ENCODE data around the gene ACOXL. TPM values are rescaled to one million over a fixed set of nuclear protein-coding genes. Genes with fewer than 3 reads are reported as not detected.
A peak's percentile ranks its signal among the peaks of the same experiment; 100 is the strongest.

Gene ACOXL
- total and polyA plus RNA-seq, 9 of the 15 experiments (the other 6 are each of a cell fraction or from before 2014, with no cell fraction given) = 0.31 to 0.56 TPM; not detected in 7

GRCh38 chr2:110716959-110717645 is 15.3 kb upstream of the ACOXL start:
- Histone ChIP-seq H3K4me3 (no peak overlapping the region), H3K4me2 (ENCODE audit: insufficient read depth, low read length) (no peak overlapping the region), H3K36me3 (ENCODE audit: control insufficient read depth, insufficient read depth, low read length) (no peaks in the 10 kb centered on the region), H3K27ac (ENCODE audit: extremely low read depth, low read depth, low read length) (no peak overlapping the region), H3K9ac (ENCODE audit: insufficient read depth in 1 of 2, low read depth in 2 of 2, low read length in 2 of 2) (no peak overlapping the region), H3K4me1 (replicated peaks in 1 of 2; ENCODE audit: control insufficient read depth in 2 of 2, insufficient read depth in 2 of 2, low read length in 2 of 2) (peaks cover 0 to 4% of the 10 kb centered on the region in 2 experiments; a peak in 2 of 5 replicates), H4K20me1 (replicated peaks; ENCODE audit: control insufficient read depth, insufficient read depth, low read length) (no peaks in the 10 kb centered on the region), H3K79me2 (ENCODE audit: control insufficient read depth, insufficient read depth, low read length) (no peaks in the 10 kb centered on the region), H3K27me3 (ENCODE audit: control insufficient read depth in 2 of 2, insufficient read depth in 2 of 2, low read length in 2 of 2) (peaks cover 10 to 17% of the 10 kb centered on the region in 2 experiments), H3K9me3 (replicated peaks; ENCODE audit: control insufficient read depth, insufficient read depth, low read depth, low read length) (no peaks in the 10 kb centered on the region), H3K9me1 (ENCODE audit: control insufficient read depth, insufficient read depth, low read length) (no peaks in the 10 kb centered on the region), H2AFZ (ENCODE audit: low read depth, low read length) (no peak overlapping the region)
- WGBS (ENCODE audit: insufficient coverage, low coverage, missing lambda C conversion rate) = 7% methylated on average over 3 of the region's 3 CpGs
- in situ Hi-C loops (cut with MboI) = no loop called here
- intact Hi-C loops (cut with micrococcal nuclease) = no loop called here
- TF ChIP-seq TCF3 (CRISPR knock-in tag; IDR thresholded peaks at IDR 0.05) = 0 out of 2 replicates have a peak, but pooled peaks have one; percentile 6
- TF ChIP-seq HIVEP1 (CRISPR knock-in tag; IDR thresholded peaks at IDR 0.05) = no peak
- no peak for TF ChIP-seq ZBTB43 (CRISPR knock-in tag; IDR thresholded peaks at IDR 0.05)
- peak; percentile 56 for TF ChIP-seq FOSL1 (tag; conservative IDR thresholded peaks at IDR 0.05)
- 0 out of 2 replicates have a peak, but pooled peaks have one; percentile 30 for TF ChIP-seq MTA2 (IDR thresholded peaks at IDR 0.05; ENCODE audit: low read depth)
- TF ChIP-seq CBFA2T3 (IDR thresholded peaks at IDR 0.05) = peak; percentile 53
- 0 out of 2 replicates have a peak, but pooled peaks have one; percentile 18 for TF ChIP-seq ARID1B (IDR thresholded peaks at IDR 0.05)
- TF ChIP-seq HDAC1 (IDR thresholded peaks at IDR 0.05) = 0 out of 4 replicates have a peak, but pooled peaks of 1 of the 2 experiments have one; percentile 14
- TF ChIP-seq HMBOX1 (IDR thresholded peaks at IDR 0.05) = no peak
- 0 out of 2 replicates have a peak, but pooled peaks have one; percentile 49 for TF ChIP-seq ZNF766 (CRISPR knock-in tag; conservative IDR thresholded peaks at IDR 0.05)
- no TSS peak for BruUV-seq (replicated peaks)
- peak; percentile 52 for FAIRE-seq
- ChIA-PET CTCF (ENCODE audit: low intra/inter-chr PET ratio) (no interaction called here), POLR2A (no interaction called here)
- ATAC-seq = no peak
- no peak for DNase-seq (ENCODE audit: extremely low read depth in 1 of 4, low spot score in 3 of 4)

Data from K562 (cell line).